Activated CD4-positive, CD25-positive, alpha-beta regulatory T cell treated with anti-CD3 and anti-CD28 coated beads, Interleukin-2, amount 50 U/mL, for 24 hours (primary cell): ENCODE measurements around the gene MED12L.

Experiments
- ATAC-seq, 2 donors: fragments of 150-1000 bp; cut with Tn5 transposase; one replicate each; pipeline ENCODE4 v1.10.0; 2021; ENCODE audit warnings: mild to moderate bottlenecking in 1 of 2, moderate library complexity in 1 of 2

Gene MED12L

DNA sequence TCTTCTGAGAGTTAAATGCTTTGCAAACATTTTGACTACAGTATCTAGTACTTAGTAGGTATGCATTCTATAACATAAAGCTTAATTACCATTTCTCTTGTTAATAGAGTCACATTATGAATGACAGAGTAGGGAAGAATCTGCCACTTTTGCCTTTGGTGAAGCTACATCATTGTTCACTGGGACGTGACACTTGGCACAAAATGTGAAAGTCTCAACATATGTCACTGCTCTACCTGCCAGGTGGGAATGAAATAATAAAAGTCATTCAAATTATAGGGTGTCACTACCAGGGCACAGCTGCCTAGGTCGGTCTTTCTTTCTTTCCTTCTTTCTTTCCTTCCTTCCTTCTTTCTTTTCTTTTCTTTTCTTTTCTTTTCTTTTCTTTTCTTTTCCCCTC, 213.5 kb downstream of the MED12L start:
- no peak for ATAC-seq

DNA sequence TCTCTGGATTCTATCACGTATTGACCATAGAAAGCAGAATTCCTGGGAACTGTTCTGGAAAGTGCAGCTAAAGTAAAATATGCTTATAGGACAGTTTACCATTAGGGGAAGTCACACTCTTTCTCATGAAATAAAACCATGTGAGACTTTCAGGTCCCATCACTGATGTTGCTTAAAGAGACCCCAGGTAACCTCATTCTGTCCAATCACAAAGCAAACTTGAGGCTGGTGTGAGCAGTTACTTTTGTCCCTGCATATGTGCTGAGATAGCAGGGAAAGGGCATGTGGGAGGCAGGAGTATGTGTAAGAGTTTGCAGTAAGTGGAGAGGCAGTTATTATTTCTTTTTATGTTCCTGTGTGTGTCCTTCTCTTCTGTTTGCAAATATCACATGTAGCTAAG, 215.1 kb downstream of the MED12L start:
- ATAC-seq = no peak

DNA sequence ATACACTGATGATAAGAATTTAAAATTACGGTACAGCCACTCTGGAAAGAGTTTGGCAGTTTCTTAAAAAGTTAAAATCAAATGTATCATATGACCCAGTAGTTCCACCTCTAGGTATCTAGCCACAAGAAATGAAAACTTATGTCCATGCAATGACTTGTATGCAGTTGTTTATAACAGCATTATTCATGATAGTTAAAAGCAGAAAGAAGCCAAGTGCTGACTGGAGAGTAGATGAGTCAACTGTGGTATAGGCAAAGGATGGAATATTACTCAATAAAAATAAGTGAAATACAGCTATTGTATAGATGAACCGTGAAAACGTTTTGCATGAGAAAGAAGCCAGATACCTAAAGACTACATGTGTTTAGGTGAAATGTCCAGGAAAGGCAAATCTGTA, 216.3 kb downstream of the MED12L start:
- ATAC-seq = peak; percentile 25 to 37

DNA sequence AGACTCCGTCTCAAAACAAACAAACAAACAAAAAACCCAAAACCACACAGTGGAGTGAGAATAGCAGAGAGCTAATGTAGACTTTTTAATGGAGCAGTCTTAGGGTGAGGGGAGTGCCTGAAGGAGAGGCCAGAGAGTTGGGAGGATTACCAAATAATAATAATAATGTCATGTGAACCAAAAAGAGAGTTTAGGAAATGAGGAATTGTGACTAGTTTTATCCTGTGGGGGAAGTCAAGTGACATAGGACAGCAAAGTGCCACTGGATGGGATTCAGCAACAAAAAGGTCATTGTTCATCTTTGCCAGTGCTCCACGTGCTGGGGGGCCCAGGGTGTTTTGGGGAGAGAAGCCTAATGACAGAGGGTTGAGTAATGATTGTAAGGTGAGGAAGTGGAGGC, 218.3 kb downstream of the MED12L start:
- no peak for ATAC-seq

DNA sequence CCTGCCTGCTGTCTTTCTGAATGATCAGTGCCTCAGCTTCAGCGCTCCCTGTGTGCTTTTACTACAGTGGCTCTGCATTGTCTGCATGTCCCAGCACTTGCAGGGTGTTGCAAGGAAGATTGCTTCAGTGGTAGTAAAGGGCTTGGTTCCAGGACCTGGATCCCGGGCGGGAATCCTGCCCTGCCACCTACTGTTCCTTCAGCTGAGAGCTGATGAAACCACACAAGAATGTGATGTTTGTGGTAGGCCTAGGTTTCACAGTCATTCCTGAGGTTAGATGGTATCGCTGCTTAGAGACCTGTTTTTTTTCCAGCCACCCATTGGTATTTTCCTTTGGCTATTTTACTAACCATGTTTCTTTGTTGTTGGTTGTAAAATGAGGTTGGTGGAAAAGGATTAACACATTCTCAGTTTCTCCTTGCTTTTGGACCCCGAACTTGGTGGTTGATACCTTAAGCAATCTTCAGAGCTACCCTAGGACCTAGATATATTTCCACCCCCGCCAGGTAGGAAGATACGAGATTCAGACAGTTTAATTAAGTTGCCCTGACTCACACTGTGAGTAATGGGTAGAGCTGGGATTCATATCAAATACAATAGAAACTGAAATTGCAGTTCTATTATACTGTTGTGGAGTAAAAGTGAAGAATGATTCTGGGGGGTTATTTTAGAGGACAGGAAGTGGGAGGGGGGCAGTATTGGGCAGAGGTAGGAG, 219.8 kb downstream of the MED12L start:
- ATAC-seq = peak; percentile 64 to 68

DNA sequence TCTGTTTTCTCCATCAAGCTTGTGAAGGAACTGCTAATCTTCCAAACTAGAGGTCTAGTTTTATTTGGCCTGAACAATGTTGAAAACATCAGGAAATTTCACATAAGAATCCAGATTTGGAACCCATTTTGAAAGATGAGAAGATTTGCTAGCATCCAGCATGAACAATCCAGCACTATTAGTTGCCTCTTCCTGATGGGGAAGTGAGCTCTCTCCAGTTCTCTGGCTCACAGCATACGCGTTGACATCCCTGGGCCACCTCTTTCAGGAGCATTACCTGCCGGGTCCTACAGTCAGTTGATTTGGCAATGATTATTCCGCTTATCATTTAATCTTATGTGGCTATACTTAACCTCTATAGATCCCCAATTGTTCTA, 220.3 kb downstream of the MED12L start:
- ATAC-seq = no peak

DNA sequence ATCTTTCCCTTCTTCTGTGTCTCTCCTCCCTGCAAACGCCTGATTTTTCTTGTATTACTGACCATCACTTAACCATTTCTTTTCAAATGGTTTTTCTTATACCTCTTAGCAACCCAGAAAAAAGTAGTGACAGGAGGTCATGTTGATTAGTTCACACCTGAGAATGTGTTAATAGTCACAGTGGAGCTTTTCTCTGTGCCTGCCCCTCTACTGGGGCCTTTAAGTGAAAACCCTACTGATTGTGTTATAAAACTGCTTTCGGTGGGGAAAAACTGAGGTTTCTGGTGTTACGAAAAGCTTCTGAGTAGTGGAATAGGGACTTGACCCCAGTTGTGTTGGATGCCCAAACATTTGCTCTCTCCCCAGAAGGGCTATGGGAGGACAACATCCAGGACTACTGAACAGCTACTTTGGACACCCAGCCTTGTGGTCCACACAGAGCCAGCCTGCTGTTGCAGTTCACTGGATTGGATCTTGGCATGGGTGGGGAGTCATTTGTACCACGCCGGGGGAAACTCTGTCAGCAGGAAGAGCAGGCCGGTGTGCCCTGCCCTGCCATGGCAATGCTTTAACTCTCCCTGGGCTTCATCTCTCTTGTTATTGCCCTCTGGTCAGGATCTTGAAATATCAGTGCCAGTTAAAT, 220.8 kb downstream of the MED12L start:
- no peak for ATAC-seq

DNA sequence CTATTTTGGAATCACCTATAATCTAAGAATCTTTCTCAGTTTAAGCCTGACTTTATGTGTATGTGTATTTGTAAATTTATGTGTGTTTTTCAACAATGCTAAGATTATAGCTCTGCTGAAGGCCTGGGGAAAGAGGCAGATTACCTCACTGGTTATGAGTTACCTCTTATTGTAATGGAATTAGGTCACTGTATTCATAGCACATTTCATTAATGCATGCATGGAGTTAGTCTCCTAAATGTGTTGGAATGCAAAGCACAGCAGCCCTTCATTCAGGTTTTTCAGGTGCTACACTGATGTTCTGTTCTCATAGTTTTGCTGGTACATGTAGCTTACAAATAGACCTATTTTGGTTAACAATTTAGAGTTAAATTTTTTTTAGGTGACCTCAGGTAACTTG, 221.7 kb downstream of the MED12L start:
- ATAC-seq = no peak

DNA sequence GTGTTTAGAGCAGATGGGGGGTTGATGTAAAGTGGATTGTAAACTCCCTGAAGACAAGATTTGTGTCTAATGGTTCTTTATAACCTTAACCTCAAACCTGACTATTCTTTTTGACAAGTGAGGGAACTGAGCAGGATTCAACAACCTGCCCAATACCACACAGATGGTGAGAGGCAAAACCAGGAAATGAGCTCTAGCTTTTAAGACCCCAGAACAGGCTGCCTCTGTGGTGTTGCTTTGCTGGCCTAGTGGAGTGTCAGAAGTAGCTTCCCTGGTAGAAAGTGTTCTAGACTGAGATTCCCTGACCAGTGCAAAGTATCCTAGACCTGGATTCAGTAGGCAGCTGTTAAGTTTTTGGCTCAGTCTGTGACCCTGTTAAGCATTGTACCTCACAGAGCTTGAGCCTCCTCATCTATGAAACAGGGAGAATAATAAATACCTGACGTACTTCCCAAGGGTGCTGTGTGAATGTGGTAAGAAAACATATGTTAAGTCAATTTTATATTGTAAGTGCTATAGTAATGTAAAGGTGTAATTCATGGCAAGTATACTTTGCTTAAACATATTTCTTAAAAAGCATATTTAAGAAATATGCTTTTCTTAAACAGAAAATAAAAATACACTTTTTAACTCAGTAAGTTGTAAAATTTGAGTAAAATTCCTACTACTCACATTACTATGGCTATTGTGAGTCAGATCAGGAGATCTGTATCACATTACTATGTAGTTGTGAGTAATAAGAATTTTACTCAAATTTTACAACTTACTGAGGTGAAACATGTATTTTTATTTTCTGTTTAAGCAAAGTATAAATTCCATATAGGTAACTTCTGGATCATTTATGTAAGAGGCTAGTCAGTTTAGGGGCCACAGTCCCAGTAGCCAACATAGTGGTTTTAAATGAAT, 222.4 kb downstream of the MED12L start:
- peak; percentile 39 to 53 for ATAC-seq

DNA sequence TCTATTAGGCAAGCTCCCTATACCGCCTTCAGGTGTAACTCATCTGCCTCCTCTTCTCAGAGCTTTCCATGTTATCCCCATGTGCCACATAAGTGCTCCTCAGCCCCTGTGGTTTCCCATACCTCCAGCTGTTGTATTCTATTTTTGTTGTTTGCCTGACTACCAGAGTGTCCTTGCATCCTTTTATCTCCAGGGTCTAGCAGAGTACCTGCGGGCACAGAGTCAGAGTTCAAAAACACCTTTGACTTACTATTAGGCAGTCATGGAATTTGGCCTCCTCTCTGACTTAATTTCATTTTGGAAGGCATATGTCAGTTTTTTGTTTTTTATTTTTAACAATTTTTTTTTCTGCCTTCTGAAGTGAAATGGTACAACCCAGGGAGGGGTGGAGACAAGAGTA, 224.1 kb downstream of the MED12L start:
- no peak for ATAC-seq

DNA sequence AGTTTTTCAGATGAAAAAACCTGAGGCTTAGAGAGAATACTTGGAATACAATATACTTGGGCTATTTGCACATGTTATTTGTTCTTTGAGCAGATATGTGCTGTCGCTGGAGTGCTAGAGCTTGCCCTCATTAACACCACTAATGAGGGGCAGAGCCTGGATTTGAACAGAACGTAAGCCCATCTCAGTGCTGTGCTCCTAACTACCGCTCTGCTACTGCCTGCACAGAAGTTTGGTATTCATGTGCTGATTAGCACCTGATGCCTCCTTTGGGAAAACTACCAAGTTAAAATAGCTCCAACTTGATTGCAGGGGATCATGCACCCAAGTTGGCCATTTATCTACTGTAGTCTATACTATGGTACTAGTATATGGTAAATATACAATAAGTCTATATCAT, 227.5 kb downstream of the MED12L start:
- no peak for ATAC-seq

DNA sequence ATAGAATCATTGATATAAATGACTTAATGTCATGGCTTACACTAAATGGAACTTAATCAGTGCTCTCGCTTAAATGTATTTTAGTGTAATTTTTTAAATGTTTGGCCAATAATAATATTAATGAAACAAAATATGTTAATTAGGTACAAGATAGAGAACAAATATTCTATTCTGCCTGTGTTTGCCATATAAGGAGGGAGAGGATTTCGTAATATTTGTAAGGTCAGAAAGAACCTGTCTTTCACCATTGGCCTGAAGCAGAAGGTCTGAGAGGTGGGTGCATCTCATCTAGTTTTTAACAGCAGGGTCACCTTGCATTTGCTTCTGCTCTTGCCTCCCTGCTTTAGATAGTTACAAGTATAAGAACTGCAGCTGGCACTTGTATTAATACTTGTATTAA, 228.7 kb downstream of the MED12L start:
- no peak for ATAC-seq

DNA sequence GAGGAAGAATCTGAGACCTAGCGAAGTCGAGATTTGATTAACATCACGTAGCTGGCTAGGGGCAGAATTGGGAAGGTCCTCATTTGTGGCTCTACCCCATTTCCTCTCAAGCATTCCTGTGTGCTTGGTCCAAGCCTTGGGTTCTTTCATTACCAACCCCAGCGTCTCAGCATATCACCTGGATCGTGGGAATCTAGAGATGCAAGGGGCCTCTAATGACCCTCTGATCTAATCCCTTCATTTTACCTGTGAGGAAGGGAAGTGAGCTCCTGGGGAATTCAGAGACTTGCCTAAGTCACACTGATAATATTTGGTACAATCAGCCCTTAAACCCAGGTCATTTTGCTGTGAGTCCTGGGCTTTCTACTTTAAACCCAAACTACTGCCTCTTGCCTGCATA, 229.1 kb downstream of the MED12L start:
- no peak for ATAC-seq

DNA sequence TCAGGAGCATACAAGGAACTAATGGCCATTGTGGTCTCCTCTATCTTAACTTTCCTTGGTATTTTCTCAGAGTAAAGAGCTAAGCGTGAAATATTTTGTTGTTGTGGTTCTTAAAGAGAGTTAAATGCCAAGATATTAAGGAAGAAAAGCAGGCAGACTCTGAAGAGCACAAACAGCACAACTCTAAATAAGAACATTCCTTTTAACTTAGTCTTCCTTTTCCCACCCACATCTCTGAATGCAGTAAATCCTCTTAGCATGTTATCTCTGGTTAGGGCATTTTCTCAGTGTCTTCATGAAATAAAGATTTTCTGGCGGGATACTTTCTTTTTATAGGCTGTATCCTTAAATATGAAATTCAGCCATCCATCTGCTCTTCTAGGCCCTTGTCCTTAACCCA, 229.7 kb downstream of the MED12L start:
- no peak for ATAC-seq

DNA sequence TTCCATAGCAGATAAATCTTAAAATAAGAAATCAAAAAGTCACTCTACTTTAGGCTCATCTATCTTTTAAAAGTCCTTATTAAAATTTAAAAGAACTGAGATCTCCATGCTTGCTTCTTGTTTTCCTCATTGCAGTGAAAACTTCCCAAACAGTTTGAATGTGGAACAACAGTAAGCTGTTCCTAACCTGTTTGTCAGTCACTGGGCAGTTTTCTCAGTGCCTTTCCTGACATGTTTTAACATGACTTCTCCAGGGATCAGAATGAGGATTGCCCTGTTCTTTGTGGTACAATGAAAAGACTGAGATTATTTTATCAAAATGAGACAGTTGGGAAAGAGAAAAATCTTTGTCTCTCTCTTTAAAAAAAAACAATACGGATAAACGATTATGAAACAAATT, 230.4 kb downstream of the MED12L start:
- no peak for ATAC-seq

DNA sequence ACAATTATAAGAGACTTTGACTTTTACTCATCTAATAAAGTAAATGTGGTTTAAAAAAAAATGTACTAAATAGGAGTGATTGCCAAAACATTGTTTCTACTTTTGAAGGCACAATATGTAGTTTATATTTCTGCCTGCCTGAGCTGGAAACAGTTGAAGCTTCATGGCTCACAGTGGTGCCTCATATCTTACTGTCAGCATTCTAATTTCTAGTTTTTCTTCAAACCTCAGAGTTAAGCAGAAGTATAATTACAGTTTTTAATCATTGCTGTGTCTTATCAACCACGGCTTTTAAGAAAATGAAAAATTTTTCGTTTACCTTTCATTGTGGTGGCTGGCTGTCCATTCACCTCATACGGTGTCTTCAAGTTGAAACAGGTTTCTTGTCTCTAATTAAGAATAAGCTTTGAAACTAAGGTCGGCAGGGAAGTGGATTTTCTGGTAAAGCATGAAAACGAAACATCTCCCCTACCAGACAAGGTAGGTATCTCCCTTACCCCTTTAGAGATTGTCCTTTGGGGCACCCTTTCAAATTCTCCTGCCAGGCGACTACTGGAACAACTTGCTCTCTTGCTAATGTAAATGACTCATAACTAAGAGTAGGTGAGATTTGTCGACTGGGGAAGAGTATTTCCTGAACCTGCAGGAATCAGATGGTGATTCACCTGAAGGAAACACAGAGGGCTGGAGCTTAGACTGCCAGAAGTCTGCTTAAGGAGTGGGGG, 231.0 kb downstream of the MED12L start, which contains the start of gene GPR87:
TSS of gene GPR87 (minus strand) at position 554 of the 725 bp plus-strand sequence. CDS start 16,720 bp downstream, outside the sequence.
- peak; percentile 52 to 69 for ATAC-seq

DNA sequence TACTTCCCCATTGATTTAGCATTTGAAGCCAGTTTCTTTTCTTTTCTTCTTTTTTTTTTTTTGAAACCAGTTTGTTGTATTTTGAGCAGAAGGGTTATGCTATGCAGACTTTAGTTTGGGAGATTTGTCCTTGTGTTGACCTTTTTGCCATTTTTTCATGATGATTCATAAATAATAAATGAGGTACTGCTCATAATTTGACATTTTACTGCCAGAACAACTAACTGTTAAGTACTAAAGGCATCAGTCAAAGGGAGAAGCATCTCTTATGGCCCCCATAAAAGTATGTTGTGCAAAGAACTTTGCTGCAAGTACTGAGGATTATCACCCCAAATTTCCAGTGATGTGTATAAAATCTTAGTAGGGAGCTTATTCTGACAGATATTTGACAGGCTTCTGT, 232.8 kb downstream of the MED12L start:
- no peak for ATAC-seq

DNA sequence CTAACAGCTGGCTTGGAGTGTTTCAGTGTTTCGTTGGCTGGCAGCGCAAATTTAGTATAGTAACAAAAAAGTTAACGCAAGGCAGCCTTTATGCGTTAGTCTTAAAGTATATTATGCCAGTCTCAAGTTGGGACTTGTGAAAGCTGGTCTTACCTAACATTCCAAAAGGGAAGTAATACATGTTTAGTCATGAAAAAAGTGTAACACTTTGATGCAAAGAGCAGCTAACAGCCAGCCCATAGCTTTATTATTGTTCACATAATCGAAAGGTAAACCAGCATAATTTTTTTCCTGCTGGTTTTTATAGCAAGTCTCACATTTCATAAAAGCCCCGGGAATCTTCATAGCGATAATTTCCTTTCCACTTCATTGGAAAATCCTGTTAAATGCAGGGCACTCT, 233.5 kb downstream of the MED12L start:
- ATAC-seq = no peak

DNA sequence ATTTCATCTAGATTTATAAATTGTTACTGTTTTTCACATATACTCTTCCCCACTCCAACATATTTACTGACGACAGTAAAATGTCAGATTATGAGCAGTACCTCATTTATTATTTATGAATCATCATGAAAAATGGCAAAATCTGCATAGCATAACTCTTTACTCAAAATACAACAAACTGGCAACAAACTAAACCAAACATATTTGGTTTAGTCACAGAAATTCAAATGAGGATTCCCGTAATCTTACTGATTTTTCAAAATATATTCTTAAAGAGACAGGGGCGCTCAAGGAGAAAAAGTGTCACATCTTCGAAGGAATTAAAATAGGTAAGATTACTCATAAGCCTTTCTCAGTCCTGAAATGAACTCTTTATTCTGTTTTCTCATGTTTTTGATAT, 234.2 kb downstream of the MED12L start:
- peak in 1 of 2 donors; percentile 19 for ATAC-seq

DNA sequence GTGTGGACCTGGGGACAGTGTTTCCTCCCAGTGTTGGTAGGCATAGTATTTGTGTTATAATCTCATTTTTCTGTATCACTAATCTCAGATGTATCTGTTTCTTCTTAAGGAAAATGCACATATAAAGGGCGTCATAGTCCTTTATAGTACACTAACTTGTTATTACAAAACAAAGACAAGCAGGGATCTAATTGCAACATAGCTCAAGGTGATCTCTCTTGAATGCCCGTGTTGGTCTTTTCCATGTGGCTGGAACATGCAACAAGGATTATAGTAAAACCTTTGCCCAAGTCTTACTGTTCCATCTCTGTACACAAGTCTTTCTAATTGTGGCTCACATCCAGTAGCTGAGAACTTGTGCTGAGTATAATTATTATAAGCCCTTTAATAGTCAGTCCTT, 234.7 kb downstream of the MED12L start:
- ATAC-seq = no peak

DNA sequence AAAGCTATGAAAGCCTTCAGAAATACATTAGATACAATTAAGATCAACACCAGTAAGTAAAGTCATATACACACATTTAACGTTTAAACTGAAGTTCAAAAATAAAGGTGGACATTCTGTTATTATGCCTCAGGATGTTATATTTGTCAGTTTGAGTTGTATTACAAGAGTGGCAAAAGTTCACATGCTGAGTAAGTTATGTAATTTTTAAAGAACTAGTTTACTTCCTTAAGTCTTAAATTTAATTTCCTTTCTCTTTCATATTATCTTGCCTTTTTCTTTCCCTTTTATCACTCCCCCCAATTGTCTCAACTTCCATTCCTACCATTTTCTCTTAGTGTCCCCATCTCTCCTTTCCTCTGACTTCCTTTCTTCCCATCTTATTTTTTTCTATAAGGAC, 236.1 kb downstream of the MED12L start:
- no peak for ATAC-seq

DNA sequence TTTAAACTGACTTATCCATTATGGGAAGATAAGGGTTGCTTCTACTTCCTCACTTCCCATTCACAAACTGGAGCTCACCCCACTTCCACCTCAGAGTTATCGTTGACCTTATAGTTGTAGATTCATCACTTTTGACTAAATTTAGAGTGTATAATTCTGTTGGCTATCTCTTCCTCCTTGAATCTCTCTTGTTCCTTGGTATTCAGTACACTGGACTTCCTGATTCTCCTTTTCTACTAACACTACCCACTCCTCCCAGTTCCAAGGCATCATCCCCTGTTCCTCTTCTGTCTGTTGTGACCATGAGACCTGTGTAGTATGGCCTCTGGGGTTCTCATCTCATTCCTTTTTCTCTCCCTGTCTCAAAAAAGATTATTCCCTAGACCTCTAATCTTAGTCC, 237.0 kb downstream of the MED12L start:
- no peak for ATAC-seq
